GM18498 (cell line): ENCODE measurements around the gene RAB11A.

Experiments used
- ATAC-seq: cut with Tn5 transposase; IDR thresholded peaks from one replicate; pipeline ENCODE4 v1.9.1; 2021; ENCODE audit warnings: mild to moderate bottlenecking, moderate library complexity; ENCODE audit not compliant: unreplicated experiment

RAB11A gene

DNA sequence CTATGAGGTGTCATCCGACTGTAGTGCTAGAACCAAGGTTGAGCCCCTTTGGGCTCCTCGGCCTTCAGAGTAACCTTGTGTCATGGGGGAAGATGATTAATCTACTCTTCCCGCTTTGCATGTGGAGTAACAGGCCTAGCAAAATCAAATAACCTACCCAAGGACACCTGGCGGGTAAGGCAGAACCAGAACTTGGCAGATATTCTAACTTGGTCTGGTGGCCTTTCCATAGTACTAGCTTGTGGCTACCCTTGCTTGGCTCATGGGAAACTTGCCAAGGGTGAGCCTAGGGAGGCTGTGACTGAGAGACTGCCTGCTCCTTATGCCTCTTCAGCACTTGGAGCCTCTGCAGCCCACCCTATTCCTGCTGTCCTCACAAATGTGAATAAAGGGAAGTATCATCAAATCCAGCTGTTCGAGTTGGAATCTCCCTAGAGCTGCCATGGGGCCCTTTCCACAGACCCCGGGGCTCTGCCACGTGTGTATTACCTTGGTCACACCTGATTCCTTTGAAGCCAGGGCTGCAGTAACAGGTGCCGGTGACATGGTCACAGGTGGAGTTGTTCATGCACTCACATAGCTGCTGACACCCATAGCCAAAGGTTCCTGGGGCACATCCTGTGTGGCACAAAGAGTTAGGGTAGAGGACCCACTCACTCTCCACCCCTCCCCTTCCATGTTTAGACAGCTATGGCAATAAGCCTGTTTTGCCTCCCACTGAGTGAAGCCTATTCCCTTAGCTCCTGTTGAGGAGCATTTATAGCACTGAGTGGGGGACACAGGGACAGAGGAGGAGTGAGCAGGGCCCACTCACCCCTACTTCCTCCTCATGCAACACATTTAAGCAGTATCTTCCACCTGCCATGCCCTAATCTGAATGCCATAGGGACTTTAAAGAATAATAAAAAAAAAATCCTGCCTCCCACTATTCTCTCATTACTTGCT lies 46.0 kb downstream of the RAB11A start:
- ATAC-seq: no peak

DNA sequence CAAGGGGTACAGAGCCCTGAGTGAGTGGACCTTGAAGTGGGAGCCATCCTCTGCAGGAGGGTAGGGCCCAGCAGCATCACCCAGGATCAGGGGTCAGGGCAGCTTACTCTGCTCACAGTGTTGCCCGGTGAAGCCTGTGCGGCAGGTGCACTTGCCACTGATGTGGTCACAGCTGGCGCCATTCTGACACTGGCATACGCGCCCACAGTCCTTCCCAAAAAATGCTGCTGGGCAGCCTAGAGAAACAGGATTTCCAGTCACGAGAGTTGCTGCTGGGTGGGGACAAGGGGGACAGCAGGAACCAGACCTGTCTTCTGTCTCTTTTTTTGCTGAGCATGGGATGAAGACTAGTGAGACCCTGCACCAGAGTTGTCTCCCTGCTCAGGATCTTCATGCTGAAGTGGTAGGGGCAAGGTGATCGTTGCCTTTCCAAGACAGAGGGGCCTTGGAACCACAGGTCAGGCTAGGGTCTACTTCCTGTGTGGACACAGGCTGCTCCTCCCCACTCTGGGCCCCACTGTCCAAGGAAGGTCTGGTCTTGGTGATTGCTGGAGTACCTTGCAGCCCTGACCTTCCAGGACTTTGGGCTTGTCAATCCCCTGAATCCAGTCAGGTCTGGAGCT lies 46.9 kb downstream of the RAB11A start:
- no peak for ATAC-seq

DNA sequence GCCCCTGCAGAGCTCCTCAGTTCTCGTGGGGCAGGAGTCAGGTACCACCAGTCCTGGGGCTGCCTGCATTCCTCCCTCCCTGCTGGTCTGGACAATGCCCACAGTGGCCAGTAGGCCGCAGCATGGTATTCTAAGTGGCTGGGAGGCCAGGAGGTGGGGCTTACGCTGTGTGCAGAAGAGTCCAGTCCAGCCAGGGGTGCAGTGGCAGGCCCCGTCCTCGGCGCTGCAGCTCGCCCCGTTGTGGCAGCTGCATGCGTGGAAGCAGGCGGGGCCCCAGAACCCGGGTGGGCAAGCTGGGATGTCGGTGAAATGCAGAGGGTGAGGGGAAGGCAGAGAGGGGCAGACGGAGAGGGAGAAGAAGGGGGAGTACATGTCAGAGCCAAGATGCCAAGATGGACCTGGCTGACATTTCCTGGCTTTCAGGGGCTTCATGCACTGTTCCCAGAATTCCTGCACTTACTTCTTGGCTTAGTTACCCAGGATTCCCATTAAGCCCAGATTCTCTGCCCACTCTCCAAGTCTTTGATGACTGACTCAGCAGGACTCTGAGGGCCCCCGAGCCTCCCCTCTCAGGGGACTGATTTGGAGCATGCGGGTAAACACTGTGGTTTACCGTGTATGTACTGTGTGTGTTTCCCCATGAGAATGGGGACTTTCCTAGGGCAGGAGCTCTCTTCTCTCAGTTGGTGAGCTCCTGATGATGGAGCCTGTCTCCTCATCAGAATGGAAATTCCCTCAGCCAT lies 47.5 kb downstream of the RAB11A start:
- ATAC-seq: peak; percentile 44

DNA sequence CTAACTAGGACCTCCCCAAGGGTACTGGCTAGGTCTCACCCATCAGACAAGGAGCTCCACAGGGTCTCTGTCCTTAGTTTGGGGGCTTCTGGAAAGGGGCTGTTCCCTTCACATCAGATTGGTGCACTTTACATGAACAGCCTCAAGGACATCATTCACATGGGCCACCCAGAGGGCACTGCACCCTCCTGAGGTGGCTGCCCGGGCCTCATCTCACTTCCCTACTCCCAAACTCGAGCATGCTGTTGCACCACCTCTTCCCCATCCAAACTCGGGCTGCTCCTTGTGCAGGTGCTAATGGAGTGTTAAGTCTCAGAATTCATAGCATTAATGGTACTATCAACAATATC lies 48.1 kb downstream of the RAB11A start:
- peak; percentile 14 for ATAC-seq

DNA sequence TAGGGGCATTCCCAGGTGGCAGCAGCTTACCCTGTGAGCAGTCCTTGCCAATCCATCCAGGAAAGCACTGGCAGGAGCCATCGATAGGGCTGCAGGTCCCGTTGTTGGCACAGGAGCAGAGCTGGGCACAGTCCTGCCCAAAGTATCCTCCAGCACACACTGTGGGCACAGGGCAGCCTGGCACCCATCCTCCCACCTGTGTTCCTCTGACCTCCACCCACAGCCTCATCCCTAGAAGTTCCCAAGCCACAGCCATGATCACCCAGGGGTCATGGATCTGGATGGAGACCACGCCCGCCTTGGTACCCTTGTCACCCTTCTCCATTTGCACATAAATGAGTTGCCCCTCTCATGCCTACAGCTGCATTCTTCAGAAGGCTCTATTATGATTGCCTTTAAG lies 48.6 kb downstream of the RAB11A start:
- ATAC-seq: no peak

DNA sequence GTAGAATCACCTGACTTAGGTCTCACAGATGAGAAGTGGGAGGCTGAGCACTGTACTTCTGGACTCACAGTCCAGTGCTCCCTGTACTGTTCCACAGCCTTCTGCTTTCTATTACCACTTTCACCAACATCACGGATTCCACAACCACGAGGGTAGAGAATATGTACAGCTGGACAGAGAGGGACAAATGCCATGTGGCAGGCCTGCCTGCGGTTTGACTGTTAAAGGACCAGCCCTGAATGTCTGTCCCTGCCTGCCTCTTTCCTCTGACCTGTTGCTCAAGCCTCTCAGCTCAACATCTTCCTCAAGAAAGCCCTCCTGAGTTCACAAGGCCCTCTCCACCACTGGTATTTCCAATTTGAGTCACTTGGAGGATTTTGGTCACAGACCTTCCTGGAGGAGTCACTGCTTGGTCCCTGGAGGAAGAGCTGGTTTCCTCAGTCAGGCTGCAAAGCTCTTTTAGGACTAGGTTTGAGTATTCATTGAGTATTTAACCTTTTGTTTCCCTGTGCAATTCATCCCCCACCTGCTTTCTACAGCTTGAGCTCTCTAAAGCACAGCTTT lies 49.1 kb downstream of the RAB11A start:
- no peak for ATAC-seq

DNA sequence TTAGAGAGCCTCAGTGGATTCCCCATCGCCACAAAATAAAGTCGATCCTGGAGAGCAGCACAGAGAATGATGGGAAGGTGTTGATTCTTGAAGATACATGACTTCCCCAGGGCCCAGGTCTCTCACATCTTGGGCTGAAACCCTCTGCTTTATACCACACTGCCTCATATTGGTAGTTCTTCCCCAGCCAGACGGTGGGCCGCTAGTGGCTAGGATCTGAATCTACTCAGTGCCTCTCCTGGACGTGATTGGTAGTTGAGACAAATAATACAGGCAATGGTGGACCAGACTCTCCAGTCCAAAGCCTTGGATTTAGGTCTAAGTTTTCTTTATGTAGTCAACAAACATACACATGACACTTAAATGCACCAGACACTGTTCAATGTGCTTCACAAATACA lies 49.7 kb downstream of the RAB11A start:
- no peak for ATAC-seq

DNA sequence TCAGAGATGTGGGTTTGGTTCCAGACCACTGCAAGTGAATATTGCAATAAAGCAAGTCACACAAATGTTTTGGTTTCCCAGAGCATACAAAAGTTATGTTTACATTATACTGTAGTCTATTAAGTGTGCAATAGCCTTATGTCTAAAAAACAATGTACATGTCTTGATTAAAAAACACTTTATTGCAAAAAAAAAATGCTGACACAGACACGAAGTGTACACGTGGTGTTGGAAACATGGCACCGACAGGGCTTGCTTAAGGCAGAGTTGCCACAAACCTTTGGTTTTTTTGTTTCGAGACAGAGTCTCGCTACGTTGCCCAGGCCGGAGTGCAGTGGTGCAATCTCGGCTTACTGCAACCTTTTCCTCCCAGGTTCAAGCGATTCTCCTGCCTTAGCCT lies 50.1 kb downstream of the RAB11A start:
- ATAC-seq: no peak

DNA sequence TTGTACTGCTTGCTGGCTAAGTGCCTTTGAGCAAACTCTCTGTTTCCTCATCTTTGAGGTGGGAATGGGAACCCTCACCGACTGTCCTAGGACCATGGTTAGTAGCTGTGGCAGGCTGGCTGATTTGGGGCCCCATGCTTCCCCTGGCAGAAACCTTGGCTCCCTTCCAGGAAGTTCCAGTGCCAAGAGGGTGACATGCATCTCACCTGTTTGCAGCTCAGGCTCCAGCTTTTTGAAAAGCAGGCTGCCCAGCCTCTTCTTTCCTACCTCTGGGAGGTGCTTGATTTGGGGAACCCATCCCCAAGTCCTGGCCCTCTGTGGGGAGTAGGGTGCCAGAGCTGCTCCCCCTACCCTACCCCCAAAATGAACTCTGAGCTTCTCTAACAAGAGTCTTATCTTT lies 50.8 kb downstream of the RAB11A start:
- ATAC-seq: no peak

DNA sequence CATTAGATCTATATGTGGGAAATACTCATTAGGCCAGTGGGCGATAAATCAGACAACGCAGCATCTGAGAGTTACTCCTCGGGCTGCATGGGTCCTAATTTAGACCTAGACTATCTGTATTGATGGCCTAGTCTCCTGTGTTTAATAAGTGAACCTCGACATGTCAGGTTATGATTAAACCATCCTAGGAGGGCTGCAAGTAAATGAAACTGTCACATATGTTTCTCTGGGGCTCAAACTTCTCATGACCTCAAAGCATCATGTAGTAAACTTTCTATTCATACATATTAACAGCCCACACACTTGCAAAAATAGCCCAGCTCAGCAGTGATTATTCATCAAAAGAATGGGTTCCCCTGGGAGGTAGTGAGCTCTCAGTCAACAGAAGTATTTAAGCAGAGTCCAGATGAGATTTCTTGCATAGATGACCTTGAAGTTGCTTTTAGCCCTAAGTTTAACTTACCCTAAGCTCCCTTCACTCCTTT lies 51.6 kb downstream of the RAB11A start:
- peak; percentile 19 for ATAC-seq

DNA sequence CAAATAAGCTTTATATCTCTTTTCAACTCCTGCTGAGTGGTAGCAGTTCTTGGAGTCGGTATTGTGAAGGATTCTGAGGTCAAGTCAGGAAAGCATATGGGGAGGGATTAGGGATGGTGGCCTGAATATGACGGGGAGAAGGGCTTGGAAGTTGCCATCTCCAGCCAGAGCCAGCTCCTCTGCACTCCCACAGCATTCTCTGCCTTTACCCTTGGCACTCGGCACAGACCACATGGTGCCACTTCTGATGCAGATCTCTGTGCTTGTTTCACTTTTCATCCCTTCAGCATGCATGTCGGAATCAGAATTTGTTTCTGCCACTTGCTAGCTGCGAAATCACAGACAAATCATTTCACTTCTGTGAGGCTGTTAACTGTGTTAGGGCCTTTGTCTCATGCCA lies 52.5 kb downstream of the RAB11A start:
- no peak for ATAC-seq

DNA sequence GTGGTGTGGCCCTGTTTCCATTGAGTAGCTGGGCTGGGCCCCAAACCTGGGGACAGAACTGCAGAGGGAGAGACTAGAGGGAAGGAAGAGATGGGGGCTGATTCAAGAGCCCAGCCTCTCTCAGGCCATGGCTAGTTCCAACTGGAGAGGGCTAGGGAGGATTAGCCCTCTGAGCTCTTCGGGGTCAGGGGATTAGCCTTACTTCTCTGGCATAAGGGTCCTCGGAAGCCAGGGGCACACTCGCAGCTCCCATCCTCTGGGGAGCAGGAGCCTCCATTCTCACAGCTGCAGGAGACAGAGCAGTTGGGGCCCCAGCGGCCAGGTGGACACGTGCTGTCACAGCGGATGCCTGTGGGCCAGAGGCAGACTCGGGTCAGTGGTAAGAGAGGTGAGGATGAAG lies 53.3 kb downstream of the RAB11A start:
- ATAC-seq: no peak

DNA sequence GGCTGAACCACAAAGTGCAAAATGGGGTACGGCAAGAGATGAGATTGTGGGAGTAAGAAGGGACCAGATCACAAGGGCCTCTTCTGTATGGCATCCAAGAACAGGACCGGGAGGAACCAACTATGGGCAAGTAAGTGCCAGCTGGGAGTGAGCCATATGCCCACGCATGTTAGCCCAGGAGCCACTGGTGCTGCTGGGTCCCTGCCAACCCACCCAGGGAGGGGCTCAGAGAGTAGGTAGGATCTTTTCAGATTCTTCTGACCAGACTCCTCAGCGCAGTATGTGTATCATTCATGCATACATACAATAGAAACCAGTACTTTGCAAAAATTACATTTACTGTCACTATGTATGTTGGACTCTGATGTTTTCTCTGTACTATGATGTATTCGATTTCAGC lies 54.0 kb downstream of the RAB11A start:
- no peak for ATAC-seq

DNA sequence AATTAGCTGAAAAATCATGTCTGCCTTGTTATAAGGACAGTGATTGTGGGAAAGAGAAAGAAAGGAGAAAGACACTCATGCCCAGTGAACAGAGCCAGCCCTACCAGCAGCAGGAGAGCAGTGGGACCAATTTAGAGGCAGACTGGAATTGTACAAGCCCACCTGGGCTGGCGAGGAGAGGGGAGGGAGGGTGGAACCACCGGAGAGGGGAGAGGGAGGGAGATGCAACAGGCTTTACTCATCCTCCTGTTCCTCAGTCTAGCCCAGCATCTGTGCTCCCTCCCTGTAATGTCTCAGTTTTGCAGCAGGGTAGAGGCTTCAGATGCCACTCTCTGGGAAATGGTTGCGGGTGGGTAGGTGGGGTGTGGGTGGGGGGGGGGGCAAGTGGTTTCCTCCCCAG lies 54.7 kb downstream of the RAB11A start:
- no peak for ATAC-seq

DNA sequence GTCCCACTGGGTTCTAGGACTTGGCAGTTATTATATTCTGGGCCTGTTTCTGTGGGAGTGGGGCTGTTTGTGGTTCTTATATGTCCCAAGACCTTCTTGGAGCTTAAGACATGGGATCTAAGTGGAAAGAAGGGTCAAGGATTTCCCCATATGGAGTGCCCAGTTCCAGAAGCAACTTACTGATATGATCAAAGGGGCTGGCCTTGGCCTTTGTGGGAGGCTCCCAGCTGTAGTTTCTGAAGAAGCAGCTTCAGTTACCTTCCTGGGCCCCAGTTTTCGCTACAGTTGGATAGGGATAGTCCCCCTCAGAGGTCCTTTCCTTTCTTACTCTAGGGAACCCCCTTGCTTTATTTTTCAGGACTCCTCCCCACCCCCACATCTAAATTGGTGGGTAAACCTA lies 56.0 kb downstream of the RAB11A start:
- no peak for ATAC-seq

DNA sequence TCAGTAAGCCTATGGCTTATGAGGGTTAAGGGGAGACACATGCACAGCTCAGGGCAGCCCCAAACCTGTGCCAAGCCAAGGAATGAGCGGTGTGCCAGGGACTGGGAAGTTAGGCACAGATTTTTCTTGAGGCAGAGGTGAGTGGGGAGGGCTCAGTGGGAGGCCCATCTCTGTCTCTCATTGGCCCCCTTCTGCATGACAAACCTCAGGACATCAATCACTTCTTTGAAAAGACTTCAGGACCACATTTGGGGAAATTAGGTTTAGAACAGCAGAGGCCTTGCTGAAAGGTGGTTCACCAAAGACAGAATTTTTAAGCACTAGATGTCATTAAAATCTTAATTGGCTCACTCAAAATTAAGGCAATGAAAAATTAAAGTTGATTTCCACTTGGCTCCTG lies 57.2 kb downstream of the RAB11A start:
- ATAC-seq: no peak

DNA sequence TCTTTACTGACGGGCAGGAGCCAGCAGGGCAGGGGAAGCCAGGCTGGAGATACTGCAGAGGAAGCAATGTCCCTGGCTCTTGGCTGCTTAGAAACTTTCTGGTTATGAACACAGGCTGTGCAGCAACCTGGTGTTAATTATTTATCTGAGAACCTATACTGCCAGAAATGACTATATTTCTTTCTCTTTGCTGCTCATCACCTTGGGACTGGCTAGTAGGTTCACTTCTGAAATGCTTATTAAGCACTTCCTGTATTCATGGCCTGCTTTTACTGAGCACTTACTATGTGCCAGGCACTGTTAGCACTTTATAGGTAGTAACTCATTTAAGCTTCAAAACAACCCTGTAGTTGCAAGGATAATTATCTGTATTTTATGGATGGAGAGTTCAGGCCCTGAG lies 57.6 kb downstream of the RAB11A start:
- no peak for ATAC-seq

DNA sequence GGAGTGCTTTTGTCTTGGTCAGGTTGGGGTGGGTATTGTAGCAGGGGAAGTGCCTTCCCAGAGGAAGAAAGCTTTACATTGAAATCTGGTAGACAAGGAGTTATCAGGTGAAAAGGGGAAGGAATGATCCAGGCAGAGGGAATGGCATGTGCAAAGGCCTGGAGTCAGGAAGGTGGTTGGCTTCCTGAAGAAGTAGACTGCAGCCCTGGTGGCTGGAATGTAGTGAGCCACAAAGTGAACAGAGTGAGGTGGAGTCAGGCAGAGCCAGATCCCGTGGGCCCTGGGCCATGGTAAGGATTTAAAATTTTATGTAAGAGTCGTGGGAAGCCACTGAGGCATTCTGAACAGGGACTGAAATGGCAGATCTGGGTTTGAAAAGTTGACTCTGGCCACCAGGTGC lies 58.3 kb downstream of the RAB11A start:
- ATAC-seq: no peak

DNA sequence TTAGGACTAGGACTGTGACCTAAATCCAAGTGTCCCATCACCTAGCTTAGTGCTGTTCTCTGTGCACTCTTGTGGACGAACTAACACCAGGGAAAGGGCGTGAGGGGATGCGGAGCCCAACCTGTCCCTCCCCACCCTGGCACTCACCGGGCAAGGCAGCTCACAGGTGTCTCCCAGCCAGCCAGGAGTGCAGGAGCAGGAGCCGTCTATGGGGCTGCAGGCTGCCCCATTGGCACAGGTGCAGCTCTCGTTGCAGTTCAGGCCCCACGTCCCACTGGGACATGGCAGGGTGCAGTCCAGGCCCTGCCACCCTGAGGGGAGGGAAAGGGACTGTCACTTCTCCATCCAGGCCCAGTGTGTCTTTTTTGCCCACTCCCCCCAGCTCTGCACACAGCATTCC lies 60.3 kb downstream of the RAB11A start:
- ATAC-seq: no peak

DNA sequence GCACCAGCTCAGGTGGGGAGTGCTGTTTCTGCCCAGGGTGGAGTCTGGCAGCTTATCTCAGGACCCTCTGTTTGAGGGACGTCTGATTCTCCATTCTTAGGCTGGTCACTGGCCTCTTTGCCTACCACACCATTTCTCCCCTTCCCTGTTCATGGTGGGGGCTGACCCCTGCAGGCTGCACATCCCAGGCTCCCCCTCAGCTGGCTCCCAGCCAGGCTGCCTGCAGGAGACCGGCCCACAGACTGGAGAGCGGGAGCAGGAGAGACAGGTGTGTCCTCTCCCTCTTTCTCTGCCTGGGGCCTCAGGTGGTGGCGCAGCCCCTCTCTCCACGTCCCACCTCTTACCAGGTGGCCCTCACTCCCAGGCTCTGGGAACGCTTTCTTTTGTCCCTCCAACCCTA lies 60.8 kb downstream of the RAB11A start:
- ATAC-seq: no peak

DNA sequence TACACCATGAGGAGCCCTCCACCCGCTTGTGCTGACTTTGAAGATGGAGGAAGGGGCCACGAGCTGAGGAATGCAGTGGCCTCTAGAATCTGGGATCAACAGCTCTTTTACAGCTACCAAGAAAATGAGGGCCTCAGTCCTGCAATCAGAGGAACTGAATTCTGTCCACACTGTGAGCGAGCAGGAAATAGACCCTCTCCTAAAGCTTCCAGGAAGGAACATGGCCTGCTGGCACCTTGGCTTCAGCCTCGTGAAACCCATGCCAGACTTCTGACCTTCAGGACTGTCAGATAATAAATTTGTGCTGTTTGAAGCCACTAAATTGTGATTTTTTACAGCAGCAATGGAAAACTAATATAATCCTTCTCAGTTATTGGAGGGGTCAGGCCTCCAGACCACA lies 61.9 kb downstream of the RAB11A start:
- ATAC-seq: no peak
